PFSK-1 (cell line): ENCODE results near the gene ADAP1.

ENCODE experiments used
- FOXP2 ChIP-seq: optimal IDR thresholded peaks from 2 replicates; pipeline ENCODE3; 2011; ENCODE audit warnings: borderline replicate concordance, control low read depth, inconsistent platforms; ENCODE audit not compliant: insufficient read depth; ENCODE audit errors: extremely low read length, extremely low read depth
- POLR2AphosphoS5 ChIP-seq: IDR thresholded peaks from 2 replicates; pipeline ENCODE4 v1.6.1; 2012; ENCODE audit warnings: low read depth, mild to moderate bottlenecking, control low read depth, low read length, moderate library complexity
- SIN3A ChIP-seq: IDR thresholded peaks from 2 replicates; pipeline ENCODE4 v1.6.1; 2012; ENCODE audit warnings: mild to moderate bottlenecking, low read length, moderate library complexity, borderline replicate concordance; ENCODE audit not compliant: insufficient read depth
- TAF1 ChIP-seq: IDR thresholded peaks from 2 replicates; pipeline ENCODE4 v1.6.1; 2012; ENCODE audit warnings: low read length, control low read depth, borderline replicate concordance; ENCODE audit not compliant: insufficient read depth
- TF ChIP-seq, protein P1 (sequence below), 2 experiments: IDR thresholded peaks; 2 replicates each; pipeline versions ENCODE4 v1.6.1 to v1.8.0; 2011 to 2012; ENCODE audit warnings: low read depth in 2 of 2, low read length in 2 of 2, control low read depth in 1 of 2, inconsistent platforms in 1 of 2, mild to moderate bottlenecking in 1 of 2, moderate library complexity in 1 of 2; ENCODE audit not compliant: insufficient read depth in 1 of 2

The ADAP1 gene

GRCh38 chr7:947391-948210, 6.9 kb downstream of the ADAP1 start:
- TF ChIP-seq, protein P1, sequence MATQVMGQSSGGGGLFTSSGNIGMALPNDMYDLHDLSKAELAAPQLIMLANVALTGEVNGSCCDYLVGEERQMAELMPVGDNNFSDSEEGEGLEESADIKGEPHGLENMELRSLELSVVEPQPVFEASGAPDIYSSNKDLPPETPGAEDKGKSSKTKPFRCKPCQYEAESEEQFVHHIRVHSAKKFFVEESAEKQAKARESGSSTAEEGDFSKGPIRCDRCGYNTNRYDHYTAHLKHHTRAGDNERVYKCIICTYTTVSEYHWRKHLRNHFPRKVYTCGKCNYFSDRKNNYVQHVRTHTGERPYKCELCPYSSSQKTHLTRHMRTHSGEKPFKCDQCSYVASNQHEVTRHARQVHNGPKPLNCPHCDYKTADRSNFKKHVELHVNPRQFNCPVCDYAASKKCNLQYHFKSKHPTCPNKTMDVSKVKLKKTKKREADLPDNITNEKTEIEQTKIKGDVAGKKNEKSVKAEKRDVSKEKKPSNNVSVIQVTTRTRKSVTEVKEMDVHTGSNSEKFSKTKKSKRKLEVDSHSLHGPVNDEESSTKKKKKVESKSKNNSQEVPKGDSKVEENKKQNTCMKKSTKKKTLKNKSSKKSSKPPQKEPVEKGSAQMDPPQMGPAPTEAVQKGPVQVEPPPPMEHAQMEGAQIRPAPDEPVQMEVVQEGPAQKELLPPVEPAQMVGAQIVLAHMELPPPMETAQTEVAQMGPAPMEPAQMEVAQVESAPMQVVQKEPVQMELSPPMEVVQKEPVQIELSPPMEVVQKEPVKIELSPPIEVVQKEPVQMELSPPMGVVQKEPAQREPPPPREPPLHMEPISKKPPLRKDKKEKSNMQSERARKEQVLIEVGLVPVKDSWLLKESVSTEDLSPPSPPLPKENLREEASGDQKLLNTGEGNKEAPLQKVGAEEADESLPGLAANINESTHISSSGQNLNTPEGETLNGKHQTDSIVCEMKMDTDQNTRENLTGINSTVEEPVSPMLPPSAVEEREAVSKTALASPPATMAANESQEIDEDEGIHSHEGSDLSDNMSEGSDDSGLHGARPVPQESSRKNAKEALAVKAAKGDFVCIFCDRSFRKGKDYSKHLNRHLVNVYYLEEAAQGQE (IDR thresholded peaks at IDR 0.05; ENCODE audit: insufficient read depth in 1 of 2, low read depth in 2 of 2, low read length in 2 of 2): no peak
- TF ChIP-seq POLR2AphosphoS5: no peak

DNA sequence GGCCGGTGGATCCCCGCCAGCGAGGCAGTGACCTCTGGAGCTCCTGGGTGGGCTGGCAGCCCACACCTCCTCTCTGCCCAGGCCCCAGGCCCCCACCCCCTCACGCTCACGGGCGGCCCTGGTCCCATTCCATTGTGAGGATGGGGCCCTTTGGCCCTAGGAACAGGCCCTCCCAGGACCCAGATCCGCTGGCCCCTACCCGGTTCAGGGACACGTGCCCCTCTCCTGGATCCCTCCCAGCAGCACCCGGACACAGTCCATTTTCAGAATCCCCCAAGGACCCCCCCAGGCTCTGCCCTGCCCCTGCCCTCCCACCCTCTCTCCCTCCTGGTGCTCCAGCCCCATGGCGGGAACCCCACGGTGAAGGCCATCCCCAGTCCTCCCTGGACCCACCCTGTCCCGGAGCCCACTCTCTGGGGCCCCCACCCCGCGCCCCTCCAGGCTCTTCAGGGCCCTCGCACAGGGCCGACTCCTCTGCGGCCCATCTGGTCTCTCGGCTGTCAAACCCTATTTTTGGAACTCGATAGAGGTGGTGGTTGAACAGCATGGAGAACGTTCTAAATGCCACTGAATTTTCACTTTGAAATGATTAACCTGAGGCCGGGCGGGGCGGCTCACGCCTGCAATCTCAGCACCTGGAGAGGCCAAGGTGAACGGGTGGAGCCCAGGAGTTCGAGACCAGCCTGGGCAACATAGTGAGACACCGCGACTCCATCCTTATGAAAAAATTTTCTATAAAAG, 8.1 kb downstream of the ADAP1 start:
- TF ChIP-seq, protein P1 (IDR thresholded peaks at IDR 0.05; ENCODE audit: insufficient read depth in 1 of 2, low read depth in 2 of 2, low read length in 2 of 2): no peak
- no peak for TF ChIP-seq TAF1
- TF ChIP-seq POLR2AphosphoS5: no peak
- TF ChIP-seq SIN3A: no peak
- TF ChIP-seq FOXP2: no peak

GRCh38 chr7:945556-946255, 8.8 kb downstream of the ADAP1 start:
- TF ChIP-seq, protein P1 (IDR thresholded peaks at IDR 0.05; ENCODE audit: insufficient read depth in 1 of 2, low read depth in 2 of 2, low read length in 2 of 2): no peak
- no peak for TF ChIP-seq TAF1
- TF ChIP-seq SIN3A: no peak
- TF ChIP-seq POLR2AphosphoS5: no peak
- TF ChIP-seq FOXP2: no peak

DNA sequence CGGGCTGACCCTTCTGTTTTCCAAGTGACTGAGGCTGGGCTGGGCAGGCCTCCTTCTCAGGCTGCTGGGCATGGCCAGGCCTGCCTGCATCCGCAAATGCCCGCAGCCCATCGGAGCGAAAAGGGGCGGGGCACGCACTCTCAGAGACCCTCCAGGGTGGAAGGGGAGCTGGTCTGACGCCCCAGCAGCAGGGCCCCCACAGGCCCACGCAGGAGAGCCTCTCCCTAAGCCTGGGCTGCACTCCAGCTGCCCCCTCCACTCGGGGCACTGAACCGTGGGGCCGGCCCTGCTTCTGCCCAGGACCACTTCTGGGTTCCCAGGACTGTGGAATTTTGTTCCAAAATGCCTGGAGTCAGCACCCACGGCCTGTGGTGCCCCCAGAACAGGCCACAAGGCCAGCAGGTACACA, 9.3 kb downstream of the ADAP1 start:
- TF ChIP-seq FOXP2 (no peak), SIN3A (no peak), POLR2AphosphoS5 (no peak), TAF1 (no peak)
- TF ChIP-seq, protein P1 (IDR thresholded peaks at IDR 0.05; ENCODE audit: insufficient read depth in 1 of 2, low read depth in 2 of 2, low read length in 2 of 2): no peak
